Urothelium cell line (cell line): ENCODE results near the gene ESRRB.

ENCODE experiments used
- DNase-seq: peaks from one replicate; pipeline ENCODE4 v3.0.0; 2011; ENCODE audit warnings: low spot score, mixed read lengths
- FAIRE-seq: peaks from 2 replicates; lab custom pipeline; 2011; peaks lifted over from hg19 to GRCh38; lab: Jason Lieb, UNC

The ESRRB gene

DNA sequence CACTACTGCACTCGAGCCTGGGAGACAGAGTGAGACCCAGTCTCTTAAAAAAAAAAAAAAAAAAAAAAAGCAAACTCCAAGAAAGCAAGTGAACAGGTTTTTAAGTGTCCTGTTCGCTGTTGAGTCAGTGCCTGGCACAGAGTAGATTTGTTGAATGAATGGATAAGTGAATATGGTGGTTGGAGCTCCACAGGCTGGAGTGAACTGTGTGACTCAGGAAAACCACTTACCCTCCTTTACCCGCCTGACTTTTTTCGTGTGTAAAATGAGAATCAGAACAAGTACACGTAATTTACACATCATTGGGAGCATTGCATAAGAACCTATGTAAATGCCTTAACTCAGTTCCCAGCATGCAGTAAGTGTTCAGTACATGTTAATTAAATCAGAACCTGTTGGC lies 24.0 kb upstream of the ESRRB start:
- FAIRE-seq = no peak
- no peak for DNase-seq

DNA sequence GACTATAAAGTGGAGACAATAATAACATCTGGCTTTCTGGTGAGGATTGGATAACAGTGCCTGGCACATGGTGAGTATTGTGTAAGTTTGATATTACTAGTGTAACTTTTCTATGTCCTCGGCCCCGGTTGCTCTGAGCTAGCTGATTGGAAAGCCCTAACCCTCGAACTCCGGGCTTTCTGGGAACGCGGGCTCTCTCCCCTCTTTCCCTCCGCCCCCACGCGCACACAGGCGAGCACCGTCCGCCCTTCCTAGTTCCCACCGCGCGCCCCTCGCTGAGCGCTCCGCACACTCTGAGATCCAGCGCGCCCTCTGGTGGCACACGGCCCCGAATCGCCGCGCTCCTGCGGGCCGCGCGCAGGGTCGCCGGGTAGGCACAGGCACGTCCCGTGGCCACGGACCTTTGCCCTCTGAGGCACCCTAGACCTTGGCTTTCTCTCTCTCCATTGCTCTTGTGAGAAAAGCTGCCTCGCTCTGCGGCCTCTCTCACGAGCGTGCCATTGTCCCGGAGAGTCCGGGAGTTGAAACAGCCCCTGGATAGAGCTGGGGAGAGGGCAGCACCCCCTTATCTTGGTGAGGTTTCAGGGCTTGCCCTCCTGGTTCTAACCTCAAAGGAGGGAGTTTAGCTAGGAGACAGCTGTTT lies 23.2 kb upstream of the ESRRB start:
- peak; percentile 5 for FAIRE-seq

DNA sequence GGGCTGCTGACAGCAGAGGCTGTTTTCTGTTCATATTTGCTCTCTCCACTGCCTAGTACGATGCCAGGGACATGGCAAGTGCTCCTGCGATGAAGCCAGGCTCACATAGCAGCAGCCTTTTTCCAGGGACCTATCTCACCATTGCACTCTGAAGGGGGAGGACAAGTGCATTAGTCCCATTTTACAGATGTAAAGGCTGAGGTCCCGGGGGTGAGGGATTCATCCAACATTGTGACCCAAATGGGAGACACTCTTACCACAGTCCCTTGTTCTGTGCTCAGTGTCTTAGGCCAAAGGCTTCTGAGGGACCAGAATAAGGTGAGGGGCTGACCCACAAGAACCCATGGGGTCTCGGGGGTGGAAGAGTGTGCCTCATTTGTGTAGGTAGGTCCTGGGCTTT lies 21.6 kb upstream of the ESRRB start:
- DNase-seq (no peak), FAIRE-seq (no peak)

More for the DNA sequence above, 23.2 kb upstream of the ESRRB start:
- peak; percentile 78 for DNase-seq

DNA sequence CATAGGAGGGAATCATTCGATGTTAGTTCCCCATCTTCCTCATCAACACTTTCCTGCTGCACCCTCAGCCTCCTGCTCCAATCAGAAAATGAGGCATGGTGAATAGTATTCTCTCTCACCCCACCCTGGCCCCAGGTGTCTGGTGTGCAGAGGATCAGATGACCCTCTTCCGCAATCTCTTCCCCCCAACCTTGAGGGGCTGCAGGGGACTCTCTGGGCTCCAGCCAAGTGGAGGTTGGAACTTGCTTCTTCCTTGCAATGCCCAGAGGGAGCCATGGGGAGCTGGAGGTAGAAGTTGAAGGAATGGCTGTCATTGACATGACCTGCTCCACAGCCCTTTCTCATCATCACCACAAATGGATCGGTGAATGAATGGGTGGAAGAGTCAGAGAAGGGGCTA lies 20.2 kb upstream of the ESRRB start:
- DNase-seq (no peak), FAIRE-seq (no peak)

DNA sequence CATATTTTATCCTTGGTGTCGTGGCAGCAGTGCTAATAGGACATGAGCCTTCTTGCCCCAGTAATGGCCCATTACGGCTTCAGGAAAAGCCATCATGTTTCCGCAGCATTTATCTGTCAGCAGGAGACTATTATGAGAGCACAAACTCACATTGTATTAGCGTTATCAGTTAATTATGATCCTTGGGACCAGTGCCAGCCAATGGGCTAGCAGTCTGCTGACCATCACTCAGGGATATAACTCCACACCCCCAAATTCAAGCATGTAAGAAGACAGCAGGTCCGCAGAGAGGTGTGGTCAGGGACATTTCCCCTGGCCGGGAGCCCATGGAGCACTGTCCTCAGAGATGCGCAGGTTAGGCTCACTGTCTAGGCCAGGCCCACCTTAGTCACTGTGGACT lies 4.9 kb upstream of the ESRRB start:
- FAIRE-seq = no peak
- no peak for DNase-seq

DNA sequence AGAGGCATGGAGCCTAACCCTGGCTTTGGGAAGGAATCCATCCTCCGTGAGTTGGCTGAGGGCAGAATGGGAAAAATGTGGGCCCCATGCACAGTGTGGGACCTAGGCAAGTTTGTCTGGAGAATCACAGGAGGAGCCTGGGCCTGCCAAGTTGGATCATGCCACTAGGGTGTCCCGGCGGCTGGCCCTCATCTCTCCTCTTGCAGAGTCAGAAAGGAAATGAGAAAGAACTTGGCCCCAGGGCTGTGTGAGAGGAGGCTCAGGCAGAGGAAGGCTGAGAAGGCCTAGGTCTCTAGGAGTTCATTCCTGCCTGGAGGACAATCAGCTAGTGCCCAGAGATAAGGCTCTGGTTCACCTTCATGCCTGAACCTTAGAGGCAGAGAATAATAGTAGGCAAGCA lies 2.5 kb upstream of the ESRRB start:
- DNase-seq (no peak), FAIRE-seq (no peak)

DNA sequence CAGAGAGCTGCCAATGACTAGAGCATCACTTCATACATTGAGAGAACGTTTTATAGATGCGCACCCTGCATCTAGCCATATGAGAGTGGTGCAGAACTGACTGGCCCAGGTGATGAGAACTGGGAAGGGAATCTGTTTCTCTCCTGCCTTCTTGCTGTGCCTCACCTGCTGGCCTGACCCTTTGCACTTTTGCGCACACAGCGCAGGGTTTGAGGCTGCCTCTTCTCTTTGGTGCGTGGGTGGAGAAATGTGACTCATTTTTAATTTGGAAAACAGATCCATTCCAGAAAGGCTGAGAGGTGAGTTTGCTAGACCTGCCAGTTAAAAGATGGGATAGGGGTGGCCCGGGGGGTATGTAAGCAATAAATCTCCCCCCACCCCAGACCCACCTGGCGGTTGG lies 453 bp upstream of the ESRRB start:
- no peak for FAIRE-seq
- peak; percentile 45 for DNase-seq

DNA sequence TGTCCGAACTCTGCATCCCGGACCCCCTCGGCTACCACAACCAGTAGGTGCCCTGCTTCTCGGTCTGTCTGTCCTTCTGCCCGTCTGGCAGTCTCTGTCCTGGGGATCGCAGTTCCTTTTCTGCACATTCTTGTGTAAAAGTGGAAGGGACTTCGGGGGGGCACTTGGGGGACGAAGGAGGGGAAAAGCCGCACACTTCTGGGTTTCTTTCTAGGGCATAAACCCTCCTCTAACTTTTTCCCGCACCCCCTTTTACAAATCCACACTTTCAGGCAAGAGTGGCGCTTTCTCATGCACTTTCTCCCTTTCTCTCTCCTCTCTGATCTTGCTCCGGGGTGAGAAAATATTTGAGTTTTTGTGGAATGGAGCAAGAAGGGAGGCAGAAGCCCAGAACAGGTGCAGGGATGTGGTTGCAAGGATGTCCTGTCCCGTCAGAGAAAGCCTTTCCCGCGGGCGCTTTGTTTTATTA lies 506 bp downstream of the ESRRB start:
- FAIRE-seq (no peak), DNase-seq (no peak)

DNA sequence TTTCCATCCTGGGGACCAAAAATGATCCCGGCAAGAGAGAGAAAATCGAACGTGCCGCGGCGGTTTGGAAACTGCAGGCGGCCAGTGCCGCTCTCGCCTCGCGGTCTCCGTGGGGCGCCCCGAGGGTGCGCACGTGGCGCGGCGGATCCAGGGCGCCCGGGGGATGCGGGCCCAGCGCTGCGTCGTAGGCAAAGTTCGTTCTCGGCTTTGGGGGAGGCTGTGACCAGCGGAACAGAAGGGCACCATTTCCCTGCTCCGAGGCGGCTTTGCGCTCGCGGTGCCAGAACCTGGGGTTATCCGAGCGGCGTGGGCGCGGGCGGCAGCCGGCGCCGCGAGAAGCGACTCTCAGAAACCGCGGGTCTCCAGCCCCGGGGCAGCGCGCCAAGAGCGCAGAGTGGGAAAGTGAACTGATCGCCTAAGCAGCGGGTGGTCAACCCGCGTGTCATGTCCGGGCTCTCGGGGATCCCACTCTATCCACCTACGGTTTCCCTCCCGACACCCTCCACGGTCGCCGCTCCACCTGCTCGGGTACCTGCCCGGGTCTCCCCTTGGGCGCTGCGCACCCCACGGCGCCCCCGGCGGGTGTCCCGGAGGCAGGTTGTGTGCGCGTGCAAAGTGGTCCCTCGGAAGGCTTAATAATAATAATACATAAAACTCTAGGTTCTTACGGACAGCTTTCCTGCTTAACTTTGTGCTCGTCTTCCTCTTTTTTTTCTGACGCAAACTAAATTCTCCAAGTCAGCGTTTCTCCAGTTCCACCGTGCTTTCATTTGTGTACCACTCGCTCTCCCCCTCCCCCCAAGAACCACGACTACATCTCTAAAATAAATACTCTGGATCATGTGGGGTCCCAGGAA lies 1.2 kb downstream of the ESRRB start:
- DNase-seq (no peak), FAIRE-seq (no peak)

DNA sequence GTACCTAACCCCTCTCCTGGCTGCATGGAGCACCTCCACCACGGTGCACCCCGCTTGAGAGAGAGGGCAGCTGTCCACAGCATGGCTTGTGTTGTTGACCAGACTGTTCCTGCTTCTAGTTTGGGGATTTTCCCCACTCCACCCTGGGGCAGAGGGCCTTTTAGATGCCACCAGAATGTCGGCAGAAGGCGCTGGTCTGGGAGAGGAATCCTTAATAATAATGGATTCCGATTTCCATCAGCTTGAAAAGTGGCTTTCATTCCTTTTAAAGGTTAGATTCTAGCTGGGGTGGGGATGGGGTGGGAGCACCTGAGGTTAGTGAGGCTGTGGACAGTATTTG lies 1.8 kb downstream of the ESRRB start:
- DNase-seq = no peak
- no peak for FAIRE-seq

DNA sequence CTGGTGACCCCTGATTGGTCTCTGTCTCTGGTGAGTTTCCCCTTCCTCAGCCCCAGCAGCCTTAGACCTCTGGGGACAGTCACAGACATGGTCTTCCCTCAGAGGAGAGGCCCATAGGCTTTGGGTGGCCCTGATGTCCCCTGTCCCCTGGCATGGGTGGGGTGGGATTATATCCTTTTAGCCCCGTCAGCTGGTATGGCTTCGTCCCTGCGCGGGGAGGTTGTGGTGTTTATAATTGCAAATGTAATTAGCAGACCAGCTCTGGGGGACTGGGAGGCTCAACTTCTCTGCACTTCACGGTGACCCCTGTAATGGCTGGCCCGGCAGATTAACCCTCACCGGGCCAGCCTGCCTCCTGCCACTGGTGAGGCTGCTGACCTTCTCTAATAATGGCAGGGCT lies 5.1 kb downstream of the ESRRB start:
- no peak for FAIRE-seq
- no peak for DNase-seq

DNA sequence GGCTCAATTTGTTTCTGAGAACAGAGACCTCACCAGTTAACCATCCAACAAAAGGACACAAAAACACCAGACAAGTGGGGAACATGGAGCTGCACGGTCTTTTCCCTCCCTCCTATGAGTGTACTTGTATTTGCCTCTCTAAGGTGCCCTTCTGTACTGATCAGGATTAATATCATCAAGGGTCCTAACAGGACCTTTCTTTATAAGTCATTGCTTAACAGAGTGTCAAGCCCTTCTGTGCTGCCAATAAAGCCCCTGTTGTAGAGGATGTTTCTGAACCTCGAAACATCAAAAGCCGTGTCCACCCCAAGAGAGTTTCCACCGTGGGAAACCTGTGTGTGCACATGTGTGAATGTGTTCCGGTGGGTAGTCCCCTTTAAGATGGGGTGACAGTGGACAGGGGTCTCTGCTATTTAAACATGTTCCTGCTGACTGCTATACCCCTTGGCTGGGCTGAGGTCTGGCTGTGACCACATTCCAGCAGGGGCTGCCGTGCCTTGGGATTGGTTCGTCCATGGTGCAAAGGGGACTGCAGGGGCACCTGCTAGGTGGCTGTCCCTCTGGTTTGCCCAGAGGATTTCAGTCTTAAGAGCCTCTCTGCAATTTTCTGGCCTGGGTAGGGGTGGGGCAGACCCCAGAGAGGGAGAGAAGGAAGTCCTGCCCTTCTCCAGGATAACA lies 6.0 kb downstream of the ESRRB start:
- FAIRE-seq = no peak
- DNase-seq = no peak

DNA sequence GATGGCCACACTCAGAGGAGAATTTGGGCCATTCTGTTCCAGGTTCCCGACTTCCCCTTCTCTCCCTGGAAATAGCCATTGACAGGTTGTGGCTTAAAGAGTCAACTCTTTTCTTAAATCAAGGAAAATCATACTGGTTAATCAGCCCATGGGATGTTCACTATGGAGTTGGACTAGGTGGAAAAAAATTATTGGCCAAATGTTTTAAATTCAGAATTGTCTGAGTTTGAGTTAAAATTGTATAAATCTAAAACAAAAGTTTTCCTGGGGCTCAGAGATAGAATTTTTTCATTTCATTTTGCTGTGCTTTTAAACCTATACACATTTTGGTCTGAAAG lies 6.5 kb downstream of the ESRRB start:
- no peak for FAIRE-seq
- DNase-seq = no peak

DNA sequence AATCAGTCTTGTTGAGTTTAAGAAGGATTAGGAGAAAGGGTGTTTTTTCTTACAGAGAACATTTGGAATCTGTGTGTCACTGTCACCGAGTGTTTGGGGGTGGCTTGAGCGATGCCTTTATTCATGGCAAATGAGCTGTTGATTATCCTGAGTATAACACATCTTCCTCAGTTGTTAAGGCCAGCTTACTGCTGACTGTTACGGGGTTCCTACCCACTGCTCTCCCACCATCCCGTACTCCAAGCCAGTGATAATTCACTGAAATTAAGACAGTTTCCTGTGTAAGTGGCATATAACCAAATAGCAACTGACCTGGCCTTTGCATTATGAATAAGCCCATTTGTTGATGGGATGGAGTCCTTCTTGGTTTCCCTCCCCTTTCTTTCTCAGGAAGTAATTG lies 9.5 kb downstream of the ESRRB start:
- FAIRE-seq (no peak), DNase-seq (no peak)

DNA sequence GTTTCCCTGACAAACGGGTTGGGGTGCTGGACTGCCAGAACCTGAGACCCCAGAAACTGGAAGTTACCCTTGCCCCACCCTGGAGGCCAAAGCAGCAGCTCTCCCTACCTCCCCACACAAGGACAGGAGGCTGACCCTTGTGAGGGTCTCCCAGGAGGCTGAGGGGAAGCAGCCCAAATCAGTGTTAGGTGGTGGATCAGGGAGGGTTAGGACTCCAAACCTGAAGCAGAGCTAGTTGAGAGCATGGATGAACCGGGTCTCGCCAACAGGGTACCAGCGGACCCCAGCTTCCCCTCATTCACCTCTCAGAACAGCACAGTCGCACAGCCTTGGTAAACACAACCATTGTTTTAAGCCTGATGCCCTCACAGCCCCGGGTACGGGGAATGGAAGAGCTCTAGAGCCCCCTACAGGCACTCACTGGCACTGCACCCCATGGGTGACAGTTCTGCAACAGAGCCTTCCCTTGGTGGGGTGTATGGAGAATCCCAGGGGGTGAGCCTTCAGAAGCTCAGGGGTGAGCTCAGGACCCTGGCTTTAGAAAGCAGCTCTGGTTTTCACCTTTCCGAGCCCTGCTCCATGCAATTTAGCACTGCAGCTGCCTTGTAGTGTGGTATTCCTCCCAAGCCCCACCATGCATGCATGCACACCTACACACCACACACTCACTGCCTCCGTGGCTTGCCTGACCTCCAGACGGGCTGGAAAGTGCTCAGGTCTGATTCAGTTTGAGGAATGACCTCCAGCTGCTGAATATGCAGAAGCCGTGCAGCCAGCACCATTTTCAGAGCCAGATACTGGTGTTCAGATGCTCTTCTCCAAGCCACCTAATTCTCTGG lies 11.2 kb downstream of the ESRRB start:
- DNase-seq (peak; percentile 86), FAIRE-seq (no peak)

DNA sequence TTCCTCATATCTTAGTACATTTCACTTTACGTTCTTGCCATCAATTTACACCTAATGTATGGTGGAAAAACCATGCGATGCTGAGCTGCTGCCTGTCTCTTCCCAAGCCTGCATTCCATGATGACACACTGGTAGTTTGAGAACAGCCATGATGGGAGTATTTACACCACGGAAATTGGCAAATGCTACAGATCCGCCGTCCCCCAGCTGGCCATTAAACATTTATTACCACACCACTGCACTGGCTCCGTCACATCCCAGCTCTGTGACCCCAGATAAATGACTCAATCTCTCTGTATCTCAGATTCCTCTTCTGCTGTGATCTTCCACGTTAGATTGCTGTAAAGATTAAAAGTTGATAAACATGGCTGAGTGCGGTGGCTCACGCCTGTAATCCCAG lies 13.9 kb downstream of the ESRRB start:
- FAIRE-seq = no peak
- DNase-seq = no peak

DNA sequence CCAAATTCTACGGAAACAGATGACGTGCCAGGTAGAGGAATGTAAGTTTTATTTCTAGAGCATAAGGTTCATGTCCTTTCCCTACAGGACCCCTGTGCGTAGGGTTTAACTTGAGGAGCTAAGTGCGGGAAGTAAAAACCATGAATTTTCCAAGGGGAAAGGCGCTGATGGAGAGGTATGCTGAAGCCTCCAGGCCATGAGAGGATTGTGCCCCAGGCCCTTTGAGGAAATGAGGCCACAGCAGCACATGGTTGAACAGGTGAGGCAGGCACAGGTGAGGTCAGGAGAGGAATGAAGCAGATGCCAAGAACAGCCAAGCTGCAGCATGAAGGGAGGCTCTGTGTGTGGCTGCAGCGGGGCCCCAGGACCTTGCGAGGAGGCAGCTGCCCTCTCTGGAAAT lies 14.7 kb downstream of the ESRRB start:
- no peak for DNase-seq
- no peak for FAIRE-seq

DNA sequence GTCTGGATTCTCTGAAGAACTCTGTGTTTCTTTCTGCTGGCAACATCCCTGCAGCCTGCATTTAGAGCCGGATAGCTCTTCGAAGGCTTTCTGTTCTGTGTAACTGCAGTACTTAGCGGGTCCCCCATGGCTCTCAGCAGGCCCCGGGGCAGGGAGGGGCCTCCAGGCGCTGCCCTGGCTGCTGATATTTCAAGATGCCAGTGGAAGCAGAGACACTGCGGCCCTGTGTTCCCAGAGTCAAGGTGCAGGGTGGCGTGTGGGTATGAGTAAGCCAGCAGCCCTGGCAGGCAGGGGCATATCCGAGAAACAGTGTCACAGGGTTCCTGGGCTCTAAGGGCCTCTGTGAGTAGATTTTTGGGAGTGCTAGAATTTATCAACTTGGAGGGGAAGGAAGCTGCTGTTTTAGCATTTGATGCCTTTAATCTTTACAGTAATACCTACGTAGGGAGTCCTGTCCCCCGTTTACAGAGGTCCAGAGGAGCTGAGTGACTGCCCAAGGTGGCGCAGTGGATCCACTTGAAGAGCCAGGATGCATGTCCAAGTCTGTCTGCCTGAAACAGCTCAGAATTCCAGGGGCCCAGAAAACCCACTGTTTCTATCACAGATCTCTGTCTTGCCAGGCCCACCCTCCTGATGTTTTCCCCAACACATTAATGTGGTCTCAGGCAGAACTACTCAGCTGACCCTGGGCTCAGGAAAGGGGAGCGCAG lies 16.2 kb downstream of the ESRRB start:
- DNase-seq (no peak), FAIRE-seq (no peak)

DNA sequence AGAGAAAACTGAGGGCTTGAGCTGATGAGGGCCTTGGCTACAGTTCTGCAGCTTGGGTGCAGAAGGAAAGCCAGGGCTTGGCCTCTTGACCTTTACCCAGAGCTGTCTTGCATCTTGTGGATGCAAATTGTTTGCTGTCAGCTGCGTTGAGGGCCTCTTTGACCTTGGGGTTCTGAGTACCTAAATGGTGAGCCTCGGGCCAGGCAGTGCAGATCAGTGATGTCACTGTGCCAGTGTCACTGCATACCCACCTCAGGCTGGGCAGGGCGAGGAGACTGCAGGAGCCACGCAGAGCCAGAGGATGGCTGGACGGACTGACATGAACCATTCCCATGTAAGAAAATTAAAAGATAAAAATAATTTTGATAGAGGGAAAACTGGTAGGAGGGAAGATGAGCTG lies 18.6 kb downstream of the ESRRB start:
- no peak for DNase-seq
- FAIRE-seq = no peak

DNA sequence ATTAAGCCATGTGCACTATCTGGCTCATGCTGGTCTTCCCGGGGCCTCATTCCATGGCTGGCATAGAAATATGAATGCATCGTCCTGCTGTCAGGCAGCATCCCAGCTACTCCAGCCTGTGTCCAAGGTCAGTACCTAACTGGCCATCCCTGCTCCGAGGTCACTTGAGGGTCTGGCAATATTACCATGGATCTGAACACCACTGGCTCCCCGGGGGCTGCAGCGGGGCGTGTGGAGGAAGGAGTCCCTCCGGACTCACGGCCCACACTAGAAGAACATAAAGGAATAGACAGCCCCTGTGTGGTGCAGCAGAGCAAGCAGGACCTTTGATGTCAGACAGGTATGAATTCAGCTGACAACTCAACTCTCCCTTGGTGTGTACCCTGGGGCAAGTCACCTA lies 19.2 kb downstream of the ESRRB start:
- FAIRE-seq (no peak), DNase-seq (no peak)
